GM06990 (cell line): Measurements from ENCODE around the gene ARHGEF17.

ENCODE experiments used
- DNase-seq: peaks from one replicate; pipeline ENCODE4 v3.0.0-alpha.2; 2011; ENCODE audit not compliant: insufficient read length; ENCODE audit errors: extremely low read depth
- H3K27me3 ChIP-seq: replicated peaks from 2 replicates; pipeline ENCODE4 v1.6.0; 2011; ENCODE audit warnings: low read length; ENCODE audit not compliant: control insufficient read depth, insufficient read depth
- H3K36me3 ChIP-seq: 2 replicates; pipeline ENCODE4 v1.5.1; 2011; ENCODE audit warnings: low read length; ENCODE audit not compliant: control insufficient read depth, insufficient read depth
- H3K4me3 ChIP-seq: replicated peaks from 2 replicates; pipeline ENCODE4 v1.5.1; 2011; ENCODE audit warnings: low read depth, mild to moderate bottlenecking, control low read depth, low read length
- TF ChIP-seq, protein P1 (sequence below): IDR thresholded peaks from 2 replicates; pipeline ENCODE4 v1.5.1; 2011; ENCODE audit warnings: low read length, control low read depth, mild to moderate bottlenecking, inconsistent platforms; ENCODE audit not compliant: insufficient read depth, poor library complexity, severe bottlenecking

The ARHGEF17 gene

DNA sequence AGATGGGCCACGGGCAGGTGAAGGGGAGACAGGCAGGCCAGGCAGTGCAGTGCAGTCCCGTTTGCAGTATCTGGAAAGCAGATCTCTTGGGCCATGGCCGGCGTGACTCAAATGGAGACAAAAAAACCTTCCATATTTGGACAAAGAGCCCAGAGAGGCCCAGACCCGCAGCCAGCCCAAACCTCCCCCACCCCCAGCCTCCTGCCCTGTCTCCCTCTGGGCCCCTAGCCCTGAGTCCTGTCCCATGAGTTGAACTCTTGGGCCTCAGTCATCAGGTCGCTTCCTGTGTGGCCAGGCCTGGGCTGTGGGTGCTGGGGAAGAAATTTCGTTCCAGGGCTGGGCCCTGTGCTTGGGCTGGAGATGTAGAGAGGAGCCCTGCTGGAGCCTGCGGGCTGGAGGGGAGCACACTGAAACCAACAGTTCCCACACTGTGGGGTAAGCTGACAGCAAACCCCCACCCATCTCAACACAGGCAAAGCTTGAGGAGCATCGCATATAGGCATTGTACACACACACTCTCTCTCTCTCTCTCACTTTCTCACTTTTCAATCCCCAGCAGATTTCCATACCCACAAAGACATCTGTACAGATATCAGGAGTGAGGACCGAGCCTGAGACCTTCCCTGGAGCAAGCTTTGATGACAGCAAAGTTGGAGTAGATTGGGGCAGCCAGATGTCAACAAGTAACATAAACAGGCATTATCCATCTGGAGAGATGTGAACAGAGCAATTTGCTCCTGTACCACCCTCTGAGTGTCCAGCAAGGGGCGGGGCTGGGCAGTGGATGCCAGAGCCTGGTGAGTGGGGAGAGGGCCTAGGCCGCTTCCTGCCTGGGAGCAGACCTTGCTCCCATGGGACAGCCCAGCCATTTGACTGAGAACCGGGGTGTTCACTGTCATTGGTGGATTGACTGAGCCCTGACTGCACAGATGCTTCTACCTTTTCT lies 17.2 kb downstream of the ARHGEF17 start:
- TF ChIP-seq, protein P1, sequence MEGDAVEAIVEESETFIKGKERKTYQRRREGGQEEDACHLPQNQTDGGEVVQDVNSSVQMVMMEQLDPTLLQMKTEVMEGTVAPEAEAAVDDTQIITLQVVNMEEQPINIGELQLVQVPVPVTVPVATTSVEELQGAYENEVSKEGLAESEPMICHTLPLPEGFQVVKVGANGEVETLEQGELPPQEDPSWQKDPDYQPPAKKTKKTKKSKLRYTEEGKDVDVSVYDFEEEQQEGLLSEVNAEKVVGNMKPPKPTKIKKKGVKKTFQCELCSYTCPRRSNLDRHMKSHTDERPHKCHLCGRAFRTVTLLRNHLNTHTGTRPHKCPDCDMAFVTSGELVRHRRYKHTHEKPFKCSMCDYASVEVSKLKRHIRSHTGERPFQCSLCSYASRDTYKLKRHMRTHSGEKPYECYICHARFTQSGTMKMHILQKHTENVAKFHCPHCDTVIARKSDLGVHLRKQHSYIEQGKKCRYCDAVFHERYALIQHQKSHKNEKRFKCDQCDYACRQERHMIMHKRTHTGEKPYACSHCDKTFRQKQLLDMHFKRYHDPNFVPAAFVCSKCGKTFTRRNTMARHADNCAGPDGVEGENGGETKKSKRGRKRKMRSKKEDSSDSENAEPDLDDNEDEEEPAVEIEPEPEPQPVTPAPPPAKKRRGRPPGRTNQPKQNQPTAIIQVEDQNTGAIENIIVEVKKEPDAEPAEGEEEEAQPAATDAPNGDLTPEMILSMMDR = no peak
- H3K27me3 ChIP-seq = no peaks in the 10 kb centered on the region
- no peaks in the 10 kb centered on the region for H3K36me3 ChIP-seq
- peak; percentile 88 for DNase-seq
- no peak overlapping the region for H3K4me3 ChIP-seq

DNA sequence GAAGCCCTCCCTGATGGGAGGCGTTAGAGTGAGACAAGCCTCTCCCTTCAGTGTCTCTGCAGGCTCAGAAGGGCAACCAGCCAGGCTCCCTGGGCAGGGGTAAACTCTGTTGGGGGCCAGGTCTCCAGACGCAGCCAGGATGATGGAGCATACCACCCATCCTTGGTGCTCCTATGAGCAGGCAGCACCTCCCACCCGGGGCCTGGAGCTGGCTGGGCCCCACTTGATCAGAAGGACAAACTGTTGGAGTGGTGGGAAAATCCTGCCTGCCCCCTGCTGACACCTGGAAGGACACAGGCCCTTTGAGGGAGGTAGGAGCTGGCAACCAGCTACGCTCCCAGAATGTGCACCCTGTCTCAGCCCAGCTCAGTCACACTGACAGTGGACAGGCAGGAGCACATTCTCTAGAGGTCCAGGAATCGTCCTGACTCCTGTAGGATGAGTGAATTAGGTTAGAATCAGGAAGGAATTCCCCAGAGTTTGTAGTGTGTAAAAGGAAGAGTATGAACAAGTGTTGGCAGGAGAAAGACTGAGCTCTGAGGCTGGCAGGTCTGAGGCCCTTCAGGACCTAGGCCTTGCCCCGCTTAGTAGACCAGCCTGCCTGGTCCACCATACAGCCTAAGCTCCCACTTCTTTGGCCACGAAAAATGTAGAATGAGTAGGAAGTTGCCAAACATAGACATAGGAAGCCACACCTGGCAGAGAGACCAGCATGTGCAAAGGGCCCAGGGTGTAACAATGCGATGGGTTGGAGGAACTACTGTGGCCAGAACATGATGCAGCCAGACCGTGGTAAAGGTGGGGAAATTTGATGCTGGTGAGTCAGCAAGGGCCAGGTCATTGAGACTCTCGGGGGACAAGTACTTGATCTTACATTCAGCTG lies 19.1 kb downstream of the ARHGEF17 start:
- TF ChIP-seq, protein P1 = no peak
- Histone ChIP-seq H3K36me3 (no peaks in the 10 kb centered on the region), H3K4me3 (no peak overlapping the region), H3K27me3 (no peaks in the 10 kb centered on the region)
- DNase-seq = peak; percentile 66

DNA sequence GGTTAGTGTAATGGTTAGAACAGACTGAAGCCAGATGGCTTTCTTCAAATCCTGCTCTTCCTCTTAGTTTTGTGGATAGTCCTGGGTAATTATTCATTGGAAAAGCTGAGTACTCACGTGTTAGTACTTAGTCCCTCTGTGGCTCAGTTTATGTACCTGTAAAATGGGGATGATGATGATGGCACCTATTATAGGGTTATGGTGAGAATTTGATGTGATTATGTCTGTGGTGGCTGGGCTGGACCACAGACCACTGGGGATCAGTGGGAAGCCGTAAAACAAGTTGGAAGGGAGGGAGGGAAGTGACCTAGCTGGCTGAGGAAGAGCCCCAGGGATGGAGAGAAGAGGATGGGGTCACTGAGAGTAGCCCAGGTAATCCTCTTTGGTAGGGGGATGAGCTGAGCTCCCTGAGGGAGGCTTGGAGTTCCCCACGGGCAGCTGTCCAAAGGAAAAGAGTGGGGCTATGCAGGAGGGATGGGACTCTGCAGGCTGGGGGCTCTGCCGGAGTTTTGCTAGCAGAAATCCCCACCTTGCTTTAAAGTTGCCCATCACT lies 19.8 kb downstream of the ARHGEF17 start:
- Histone ChIP-seq H3K27me3 (no peaks in the 10 kb centered on the region), H3K4me3 (no peak overlapping the region), H3K36me3 (no peaks in the 10 kb centered on the region)
- no peak for DNase-seq
- TF ChIP-seq, protein P1 = no peak

DNA sequence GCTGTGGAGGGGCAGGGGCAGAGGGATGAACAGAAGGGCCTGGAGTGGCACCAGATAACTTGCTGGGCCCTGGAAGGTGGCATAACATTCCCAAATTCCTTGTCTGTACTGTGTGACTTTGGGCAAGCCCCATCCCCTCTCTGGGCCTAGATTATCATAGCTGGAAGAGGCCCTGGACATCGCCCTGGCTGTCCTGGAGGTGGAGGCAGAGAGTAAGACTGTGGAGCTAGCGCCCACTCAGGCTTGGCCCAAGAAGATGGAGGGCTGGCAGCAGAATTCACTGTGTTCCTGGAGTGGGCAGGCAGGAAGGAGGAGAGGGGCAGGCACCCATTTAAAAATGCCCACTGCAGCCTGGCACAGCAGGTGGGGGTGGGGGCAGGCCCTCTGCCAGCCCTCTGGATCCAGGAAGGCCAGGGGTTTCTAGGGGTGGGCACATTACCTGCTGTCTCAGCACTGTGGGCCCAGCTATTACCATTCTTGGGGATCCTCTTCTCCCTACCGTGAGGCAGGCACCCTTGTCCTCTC lies 22.6 kb downstream of the ARHGEF17 start:
- TF ChIP-seq, protein P1 = no peak
- no peaks in the 10 kb centered on the region for H3K36me3 ChIP-seq
- H3K27me3 ChIP-seq = no peaks in the 10 kb centered on the region
- DNase-seq = no peak
- H3K4me3 ChIP-seq = no peak overlapping the region

DNA sequence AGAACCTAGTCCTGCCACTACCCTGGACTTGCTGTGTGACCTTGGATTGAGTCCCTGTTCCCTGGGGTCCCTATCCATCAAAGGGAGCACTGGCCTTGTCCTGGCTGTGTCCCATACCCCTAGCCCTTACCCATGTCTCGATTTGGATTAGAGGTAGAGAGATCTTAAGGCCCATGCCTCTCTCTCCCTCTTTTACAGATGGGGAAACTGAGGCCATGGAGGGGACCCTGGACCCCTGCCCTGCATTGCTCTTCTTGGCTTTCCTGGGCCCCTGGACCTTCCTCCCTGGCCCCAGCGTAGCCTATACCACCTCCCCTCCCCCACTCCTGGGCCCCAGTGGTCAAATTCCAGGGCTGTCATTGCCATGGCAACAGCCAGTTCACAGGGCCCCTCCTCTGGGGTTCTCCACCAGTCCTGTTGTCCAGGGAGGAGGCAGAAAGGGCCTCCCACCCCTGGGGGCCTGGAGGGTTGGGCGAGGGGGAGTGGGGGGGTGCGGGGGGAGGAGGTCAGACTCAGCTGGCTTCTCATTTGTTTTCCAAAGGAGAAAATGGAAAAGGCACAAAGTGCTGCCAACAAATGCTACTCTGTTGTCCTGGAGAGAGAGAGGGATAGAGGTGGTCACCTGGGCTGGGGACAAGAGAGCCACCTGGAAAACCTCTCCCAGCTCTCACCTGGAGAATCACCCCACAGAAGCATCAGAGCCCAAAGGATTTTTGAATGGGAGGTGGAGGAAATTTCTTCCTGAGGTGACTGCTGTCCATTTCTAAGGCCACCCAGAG lies 23.3 kb downstream of the ARHGEF17 start:
- no peaks in the 10 kb centered on the region for H3K36me3 ChIP-seq
- TF ChIP-seq, protein P1 = no peak
- H3K27me3 ChIP-seq = no peaks in the 10 kb centered on the region
- H3K4me3 ChIP-seq = no peak overlapping the region
- DNase-seq = no peak
